Stimulated activated CD8-positive, alpha-beta memory T cell treated with anti-CD3 and anti-CD28 coated beads, Interleukin-15, amount 100 ng/mL, for 4 hours (primary cell): ENCODE measurements around the gene FNIP2.
"Not testable (repeated sequence)": the region's sequence is repeated elsewhere in the genome, so short reads cannot be mapped to it uniquely, and the experiment has no call there.

Experiments used
- DNase-seq, 2 donors: peaks; one replicate each; pipeline ENCODE4 v3.0.0-alpha.2; 2020; ENCODE audit warnings: low read depth in 2 of 2

FNIP2 gene

DNA sequence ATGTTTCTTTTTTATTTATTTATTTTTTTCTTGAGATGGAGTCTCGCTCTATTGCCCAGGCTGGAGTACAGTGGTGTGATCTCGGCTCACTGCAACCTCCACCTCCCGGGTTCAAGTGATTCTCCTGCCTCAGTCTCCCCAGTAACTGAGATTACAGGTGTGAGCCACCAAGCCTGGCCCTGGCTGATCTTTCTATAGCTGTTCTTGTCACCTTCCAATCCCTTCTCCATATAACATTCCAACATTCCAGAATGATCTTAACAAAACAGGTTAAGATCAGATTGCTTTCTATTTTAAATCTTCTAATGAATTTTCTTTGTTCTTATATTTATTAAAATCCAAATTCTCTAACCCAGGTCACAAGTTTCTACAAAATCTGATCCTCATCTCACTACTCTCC lies 188.1 kb downstream of the FNIP2 start:
- not testable (repeated sequence) for DNase-seq
